ENCODE results near the gene CYB561D2. TPM values are rescaled to one million over a fixed set of nuclear protein-coding genes. Genes with fewer than 3 reads are reported as not detected.

CYB561D2 gene
- total RNA-seq, 1 experiment from 2014 or later: 31.4 TPM

DNA sequence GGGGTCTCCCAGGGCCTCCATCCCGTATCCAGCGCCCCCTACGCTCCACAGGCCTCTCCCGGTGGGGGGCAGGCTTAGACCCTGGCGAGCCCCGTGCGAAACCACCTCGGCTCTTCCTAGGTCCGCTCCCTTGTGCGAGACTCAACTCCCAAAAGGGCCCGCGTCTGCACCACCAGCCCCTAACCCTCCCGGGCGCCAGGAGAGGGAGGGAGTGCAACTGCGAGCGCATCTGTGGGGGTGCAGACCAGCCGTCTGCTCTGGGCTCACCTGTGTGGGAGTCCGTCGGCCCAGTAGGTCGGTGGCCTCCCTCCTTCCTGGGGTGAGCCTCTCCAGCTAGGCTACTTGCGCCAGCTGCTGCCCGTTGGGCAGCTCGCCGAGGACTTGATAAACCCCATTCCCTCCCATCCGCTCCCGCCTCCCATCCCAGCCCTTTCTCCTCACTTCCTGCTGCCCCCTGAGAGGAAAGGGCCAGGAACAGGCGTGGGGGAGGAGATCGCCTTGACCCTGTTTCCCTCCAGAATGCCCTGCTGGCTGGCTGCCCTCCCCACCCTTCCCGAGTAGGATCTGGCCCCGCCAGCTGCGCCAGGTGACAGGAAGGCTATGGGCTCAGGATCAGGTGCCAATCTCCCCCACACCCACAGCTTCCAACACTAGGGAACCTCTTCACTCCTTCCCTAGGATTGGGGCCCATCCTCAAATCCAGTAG, 28.1 kb upstream of the CYB561D2 start, which contains the start of gene HYAL2:
Gene HYAL2, minus strand, starts transcription at position 360 of the 706 bp plus-strand sequence. CDS start 2,256 bp downstream, outside the sequence.
- in situ Hi-C loops (cut with HindIII; ENCODE audit: low sequenced_read_pairs): no loop called here
- no peak for DNase-seq (ENCODE audit: low spot score)

DNA sequence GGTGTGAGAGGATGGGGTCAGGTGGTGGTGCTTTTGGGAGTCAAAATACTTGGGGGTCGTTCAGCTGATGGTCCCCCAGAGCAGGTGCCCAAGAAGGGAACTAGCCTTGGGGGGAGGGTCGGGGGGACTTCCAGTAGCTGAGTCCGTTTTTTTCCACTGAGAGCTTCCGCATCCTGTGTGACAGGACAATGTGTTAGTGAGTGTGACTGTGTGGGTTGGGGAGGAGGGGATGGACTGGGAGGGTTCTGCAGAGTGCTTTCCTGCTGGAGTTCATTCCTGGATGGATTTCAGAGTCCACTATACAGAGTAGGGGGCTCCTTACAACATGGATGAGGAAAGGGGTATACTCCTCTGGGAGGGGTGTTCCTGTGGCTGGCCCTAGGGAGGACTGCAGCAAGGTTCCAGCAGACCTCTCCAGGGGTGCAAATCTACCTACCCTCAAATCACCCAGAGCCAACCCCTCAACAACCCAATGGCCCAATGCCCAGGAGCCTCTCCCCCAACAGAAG, 27.5 kb upstream of the CYB561D2 start:
- no peak for DNase-seq (ENCODE audit: low spot score)
- in situ Hi-C loops (cut with HindIII; ENCODE audit: low sequenced_read_pairs): no loop called here

DNA sequence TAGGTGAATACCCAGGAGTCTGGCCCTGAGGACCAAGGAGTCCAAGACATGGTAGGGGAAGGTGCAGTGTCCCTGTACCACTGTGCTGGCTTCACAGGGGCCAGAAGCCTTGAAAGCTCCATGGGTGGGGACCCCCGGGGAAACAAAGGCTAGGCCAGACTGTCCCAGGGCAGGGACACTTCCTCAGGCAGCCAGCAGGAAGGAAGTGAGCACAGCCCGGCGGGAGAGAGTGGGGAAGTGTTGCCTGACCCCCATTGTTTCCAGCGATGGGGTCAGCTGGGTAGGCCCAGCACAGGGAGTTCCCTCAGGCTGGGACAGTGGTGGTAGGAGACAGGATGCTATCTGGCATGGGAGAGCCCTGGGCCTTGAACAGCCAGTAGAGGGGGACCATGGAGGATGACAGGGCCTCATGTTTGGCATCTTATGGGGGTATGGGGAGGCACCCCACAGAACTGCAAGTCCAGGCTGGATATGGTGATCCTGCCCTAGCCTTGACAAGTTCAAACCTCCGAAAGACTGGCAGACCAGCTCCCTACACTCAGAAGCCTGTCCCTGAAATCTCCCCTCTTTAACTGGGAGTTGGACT, 27.0 kb upstream of the CYB561D2 start:
- no peak for DNase-seq (ENCODE audit: low spot score)
- in situ Hi-C loops (cut with HindIII; ENCODE audit: low sequenced_read_pairs): no loop called here

DNA sequence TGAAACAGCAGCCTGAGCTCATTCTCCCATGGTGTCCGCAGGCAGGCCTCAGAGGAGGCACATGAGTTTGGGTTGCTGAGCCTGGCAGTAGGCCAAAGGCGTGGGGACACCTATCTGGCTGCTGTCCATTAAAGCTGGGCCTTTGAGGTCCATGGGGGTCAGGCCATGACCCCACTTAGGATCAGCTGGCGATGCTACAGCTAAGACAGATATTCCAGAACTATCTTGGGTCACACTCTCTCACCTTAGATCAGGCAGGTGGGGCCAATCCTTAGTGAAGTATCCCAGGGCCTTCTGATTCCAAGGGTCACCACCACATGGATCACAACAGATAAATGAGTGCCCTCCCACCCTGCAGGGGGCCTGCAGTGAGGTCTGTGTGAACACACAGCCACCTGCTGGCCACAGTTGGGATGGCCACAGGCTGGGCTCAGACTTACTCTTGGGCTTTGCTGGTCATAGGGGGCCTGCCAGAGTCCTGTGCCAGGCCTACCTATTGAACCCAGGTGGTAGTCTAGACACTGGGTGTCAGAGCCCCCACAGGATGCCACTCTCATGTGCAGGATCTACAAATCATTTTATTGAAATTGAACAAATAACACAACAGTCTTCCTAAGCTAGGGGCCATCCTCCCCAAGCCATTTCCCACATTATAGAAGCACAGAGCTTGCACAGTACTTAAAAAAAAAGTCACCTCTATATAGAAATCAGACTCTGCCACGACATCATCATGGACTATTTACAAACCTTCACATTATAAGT, 26.1 kb upstream of the CYB561D2 start:
- peak; percentile 74 for DNase-seq (ENCODE audit: low spot score)
- in situ Hi-C loops (cut with HindIII; ENCODE audit: low sequenced_read_pairs): loop anchor here (5.0 kb wide), 1 partner anchor 82 kb away; no protein-coding TSS in a partner anchor

DNA sequence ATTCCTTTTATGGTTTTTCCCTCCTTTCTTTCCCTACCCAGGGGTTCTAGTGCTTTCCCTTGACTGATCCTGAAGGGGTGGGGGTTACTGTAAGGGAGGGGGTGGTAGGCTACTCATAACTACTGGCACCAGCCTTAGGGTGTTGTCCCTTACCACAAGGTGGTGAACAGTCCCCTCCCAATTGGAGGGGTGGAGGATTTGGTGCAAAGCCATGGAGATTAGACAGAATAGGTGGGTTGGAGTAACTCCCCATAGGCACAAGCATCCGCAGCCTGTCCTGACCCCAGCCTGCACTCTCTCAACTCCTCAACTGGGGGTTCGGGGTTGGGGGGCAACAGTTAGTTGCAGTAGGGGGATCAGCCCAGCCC, 25.6 kb upstream of the CYB561D2 start:
- no peak for DNase-seq (ENCODE audit: low spot score)
- in situ Hi-C loops (cut with HindIII; ENCODE audit: low sequenced_read_pairs): loop anchor here (5.0 kb wide), 1 partner anchor 83 kb away; no protein-coding TSS in a partner anchor

DNA sequence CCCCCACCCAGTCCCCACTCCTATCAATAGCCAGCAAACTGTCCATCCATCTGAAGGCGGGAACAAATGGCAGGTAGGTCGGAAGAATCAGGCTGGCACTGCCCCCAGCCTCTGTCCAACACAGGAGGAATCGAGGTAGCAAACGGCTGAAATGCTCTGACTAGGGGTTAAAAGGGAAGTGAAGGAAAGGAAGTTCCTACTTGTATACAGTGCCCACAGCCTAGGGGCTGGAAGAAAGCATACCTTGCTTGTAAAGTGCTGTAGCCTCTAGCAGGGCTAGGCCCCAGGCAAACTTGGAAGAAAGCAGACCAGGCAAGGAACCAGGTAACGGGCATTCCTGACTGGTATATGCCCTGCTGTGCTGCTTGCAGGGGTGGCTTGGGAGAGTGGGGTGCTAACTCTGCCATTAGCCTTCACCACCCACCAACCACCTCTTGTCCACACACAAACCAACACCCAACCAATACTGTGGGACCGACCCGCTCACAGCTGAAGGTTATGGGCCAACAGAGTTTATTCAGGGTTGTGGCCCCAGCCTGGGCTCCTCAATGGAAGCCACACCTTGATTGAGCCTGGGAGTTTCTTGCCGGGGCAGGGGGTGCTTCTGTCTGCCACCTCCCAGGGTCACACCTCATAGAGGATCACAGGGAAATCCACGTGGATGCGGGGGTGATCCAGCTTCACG, 25.0 kb upstream of the CYB561D2 start:
- in situ Hi-C loops (cut with HindIII; ENCODE audit: low sequenced_read_pairs): loop anchor here (5.0 kb wide), 1 partner anchor 83 kb away; no protein-coding TSS in a partner anchor
- DNase-seq (ENCODE audit: low spot score): no peak

DNA sequence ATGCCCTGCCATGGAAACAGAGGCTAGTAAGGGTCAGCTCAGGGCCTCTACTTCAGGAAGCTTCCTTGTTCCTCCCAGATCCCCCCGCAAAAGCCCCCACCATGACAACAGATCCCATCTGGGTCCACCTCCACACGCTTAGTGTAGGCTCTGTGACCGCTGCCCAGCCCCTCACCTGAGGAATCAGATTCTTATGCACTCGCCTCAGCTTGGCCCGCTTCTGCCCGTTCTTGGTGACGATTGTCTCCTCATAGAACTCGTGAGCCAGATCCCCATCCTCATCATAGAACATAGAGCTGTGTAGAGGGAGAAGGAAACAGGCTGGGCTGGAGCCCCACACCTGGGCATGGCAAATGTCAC, 24.5 kb upstream of the CYB561D2 start:
- in situ Hi-C loops (cut with HindIII; ENCODE audit: low sequenced_read_pairs): loop anchor here (5.0 kb wide), 1 partner anchor 84 kb away; no protein-coding TSS in a partner anchor
- no peak for DNase-seq (ENCODE audit: low spot score)

DNA sequence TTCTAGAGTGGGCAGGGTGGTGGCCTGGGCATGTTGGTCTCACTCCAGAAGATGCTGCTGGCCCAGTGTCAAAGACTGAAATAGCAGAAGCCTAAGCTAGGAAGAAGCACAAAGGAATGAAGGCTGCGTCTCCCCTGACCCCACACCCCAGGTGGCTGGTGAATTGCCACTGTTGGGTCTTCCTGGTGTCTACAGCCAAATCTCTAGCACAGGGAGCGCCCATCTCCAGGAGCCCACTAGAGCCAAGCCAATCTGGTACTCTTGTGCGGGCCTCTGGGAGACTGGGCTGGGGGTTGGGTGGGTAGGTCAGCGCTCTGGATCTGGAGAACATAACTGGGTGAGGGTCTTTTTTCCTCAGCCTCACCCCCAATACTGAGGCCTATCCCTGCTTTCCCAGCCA, 23.5 kb upstream of the CYB561D2 start:
- in situ Hi-C loops (cut with HindIII; ENCODE audit: low sequenced_read_pairs): loop anchor here (5.0 kb wide), 1 partner anchor 85 kb away; no protein-coding TSS in a partner anchor
- DNase-seq (ENCODE audit: low spot score): no peak

DNA sequence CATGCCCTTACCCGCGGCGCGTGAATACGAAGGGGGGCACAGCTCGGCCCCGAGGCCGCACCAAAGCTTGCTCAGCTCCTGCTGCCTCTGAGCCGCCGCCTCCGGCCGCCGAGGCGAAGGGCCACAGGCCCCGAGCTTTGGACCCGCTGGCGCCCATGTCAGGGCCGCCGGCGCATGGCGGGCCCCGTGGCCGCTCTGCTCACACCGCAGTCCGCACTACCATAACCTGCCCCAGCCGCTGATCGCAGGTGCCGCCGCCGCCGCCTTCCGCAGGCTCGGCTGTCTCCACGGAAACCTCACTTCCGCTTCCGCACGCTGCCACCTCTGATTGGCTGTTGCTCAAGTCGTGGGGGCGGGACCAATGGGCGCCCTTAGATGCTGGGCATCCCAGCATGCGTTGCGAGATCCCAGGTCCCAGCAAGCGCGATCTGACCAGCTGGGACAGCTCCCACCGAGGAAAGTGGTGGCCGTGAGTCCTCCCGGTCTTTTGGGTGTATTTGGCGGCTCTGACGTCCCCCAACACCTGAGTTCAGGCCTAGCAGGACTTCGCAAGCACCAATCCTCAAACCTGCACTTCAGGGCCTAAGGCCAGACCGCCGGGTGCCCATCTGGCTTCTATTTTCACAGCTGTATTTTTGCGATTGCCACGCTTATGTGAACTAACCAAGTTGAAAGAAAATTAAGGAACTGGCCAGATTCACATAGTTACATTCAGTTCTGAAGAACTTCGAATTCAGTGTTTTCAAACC, 22.5 kb upstream of the CYB561D2 start, which contains the start of gene TUSC2:
Gene TUSC2, minus strand, starts transcription at position 281 of the 749 bp plus-strand sequence. Its CDS starts 124 bp downstream, at position 157.
- DNase-seq (ENCODE audit: low spot score): peak; percentile 98
- in situ Hi-C loops (cut with HindIII; ENCODE audit: low sequenced_read_pairs): loop anchor here (5.0 kb wide), 1 partner anchor 86 kb away; no protein-coding TSS in a partner anchor

DNA sequence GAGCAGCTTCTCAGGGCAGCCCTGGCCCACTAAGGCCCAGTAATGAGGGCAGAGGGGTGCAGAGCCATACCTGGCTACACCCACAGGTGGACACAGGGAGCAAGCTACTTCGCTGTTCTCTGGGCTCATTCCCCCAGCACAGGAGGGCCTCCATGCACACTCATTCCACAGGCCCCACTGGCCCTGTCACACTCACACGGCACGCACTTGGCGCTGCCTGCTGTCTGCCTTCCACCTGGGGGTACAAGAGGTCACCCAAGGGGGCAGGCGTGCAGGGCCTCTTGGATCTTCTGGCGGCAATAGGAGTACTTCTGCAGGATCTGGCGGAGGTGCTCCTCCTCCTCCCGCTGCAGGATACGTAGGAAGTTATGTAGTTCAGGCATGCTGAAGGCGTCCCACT, 20.3 kb upstream of the CYB561D2 start:
- in situ Hi-C loops (cut with HindIII; ENCODE audit: low sequenced_read_pairs): no loop called here
- no peak for DNase-seq (ENCODE audit: low spot score)

DNA sequence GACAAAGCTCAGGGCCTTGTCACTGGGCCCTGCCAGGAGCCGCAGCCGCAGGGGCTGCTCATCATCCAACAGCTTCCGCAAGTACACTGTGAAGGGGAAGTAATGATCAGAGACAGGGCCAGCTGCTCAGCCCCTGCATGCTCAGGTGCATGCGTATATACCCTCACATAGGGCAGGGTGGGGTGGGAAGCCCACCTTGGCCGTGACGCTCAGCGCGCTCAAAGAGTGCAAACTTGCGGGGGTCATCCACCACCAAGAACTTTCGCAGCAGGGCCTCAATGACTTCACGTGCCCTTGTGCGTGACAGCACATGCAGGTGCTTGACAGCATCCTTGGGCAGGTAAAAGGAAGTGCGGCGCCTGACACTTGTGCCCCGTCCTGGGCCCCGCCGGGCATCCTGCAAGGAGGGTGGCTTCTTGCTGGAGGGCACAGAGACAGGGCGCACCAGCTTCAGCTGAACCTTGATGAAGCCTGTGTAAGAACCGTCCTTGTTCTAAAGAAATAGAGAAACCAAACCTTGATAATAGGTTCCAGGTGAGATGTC, 19.2 kb upstream of the CYB561D2 start:
- in situ Hi-C loops (cut with HindIII; ENCODE audit: low sequenced_read_pairs): no loop called here
- no peak for DNase-seq (ENCODE audit: low spot score)

DNA sequence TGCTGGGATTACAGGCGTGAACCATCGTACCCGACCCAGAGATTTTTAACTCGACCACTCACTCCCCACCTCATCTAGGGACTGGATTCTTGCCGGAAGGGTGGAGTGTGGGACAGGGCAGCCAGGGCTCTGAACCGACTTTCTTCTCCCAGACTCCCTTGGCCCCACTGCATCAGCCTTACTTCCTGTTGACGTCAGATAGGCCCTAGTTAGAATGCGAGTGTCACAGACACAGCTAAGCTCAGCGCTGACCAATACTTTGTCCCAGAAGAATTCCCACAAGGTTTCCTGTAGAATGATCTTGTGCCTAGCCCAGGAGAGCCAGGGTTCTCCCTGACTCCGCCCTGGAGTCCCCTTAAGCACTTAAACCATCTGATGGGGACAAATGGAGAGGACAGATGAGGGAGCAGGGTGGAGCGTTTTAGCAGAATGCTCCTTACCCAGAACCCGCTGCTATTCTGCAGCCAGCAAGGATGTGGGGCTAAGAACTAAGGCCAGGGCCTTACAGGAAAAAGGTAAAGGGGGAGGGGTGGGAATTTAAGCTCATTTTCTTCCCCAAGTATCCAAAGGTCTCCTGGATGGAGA, 16.8 kb upstream of the CYB561D2 start:
- in situ Hi-C loops (cut with HindIII; ENCODE audit: low sequenced_read_pairs): no loop called here
- DNase-seq (ENCODE audit: low spot score): no peak

DNA sequence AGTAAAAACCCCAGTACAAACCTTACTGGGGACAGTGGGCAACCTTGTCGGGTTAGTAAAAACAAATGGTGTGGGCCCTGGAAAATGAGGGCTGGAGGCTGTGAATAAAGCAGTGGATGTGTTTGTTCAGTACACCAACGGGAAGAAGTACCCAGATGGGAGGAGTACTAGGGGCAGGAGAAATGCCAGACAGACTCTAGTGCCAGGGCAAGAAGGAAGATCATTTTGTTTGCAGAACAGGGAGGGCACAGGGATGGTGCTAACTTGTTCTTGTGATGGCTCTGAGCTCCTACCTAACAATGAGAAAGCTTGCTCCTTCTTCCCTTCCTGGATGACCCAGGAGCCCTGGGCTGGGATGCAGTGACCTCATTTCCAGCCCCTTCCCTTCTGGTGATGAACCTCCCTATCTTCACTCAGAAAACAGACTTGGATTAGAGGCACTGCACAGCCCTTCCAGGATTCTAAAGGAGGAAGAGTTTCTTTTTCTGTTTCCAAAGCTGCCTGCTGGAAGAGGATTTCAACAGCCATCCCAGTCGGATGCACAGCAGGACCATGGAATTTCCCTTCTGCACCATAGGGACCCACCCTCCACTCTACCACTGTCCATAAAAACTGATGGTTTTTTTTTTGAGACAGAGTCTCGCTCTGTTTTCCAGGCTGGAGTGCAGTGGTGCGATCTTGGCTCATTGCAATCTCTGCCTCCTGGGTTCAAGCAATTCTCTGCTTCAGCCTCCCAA, 16.2 kb upstream of the CYB561D2 start:
- in situ Hi-C loops (cut with HindIII; ENCODE audit: low sequenced_read_pairs): no loop called here

DNA sequence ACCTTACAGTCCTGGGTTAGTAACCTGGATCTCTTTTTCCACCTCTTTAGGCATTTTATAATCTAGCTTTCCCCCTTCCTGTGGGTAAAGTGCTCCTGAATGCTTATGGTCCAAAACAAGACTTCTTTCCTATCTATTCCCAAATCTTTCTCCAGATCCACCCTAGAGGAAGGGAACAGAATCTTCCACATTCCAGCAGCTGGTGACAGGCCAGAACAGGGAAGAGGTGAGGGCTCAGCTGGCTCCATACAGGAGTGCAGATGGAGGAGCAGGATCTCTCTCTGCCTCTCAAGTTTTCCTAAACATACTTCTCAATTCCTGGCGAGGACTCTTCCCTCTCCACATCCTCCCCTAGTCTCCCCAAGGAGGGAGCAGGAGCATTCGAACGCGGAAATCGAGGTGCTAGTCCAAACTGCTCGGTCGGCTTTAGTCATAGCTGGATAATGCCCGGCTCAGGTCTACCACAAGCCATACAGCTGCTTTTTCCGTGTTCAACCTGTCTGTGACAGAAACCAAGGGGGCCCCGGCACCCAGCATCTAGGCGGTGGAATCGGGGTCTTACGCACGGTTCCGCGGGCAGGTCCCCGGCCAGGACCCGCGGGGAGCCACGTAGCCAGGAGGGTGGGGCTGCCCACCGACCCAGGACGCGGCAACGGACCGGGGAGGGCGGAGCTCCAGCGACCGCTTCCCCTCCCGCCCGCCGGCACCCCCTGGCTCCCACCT, 14.0 kb upstream of the CYB561D2 start:
- DNase-seq (ENCODE audit: low spot score): no peak
- in situ Hi-C loops (cut with HindIII; ENCODE audit: low sequenced_read_pairs): no loop called here

More for the DNA sequence above, 16.2 kb upstream of the CYB561D2 start:
- DNase-seq (ENCODE audit: low spot score): no peak

DNA sequence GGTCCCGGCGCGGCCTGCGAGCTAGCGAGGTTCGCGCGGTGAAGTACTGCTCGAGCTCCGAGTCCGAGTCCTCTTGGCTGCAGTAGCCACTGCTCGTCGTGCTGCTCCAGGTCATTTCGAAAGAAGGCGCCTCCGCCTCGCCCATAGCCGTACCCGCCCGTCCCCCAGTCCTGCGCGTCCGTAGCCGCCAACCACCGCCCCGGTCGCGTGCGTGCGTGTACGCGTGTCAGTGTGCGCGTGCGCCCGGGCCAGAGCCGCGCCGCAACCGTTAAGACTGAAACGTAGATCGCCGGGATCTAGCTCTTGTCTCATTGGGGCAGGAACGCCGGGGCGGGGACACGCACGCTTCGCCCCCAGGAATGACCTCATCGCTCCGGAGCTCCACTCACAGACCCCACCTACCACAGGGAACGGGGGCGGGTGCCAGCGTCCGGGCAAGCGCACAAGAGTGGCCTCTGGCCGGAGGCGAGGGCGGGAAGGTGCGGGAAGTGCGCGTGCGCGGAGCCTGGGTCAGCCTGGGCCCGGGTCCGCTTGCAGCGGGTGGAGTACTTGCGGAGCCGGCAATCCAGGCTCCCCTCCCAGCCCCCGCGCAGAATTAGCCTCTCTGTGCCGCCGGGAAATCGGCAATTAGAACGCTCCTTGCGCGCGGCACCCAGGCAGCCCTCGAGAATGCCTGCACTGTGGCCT, 13.3 kb upstream of the CYB561D2 start:
- DNase-seq (ENCODE audit: low spot score): peak; percentile 99
- in situ Hi-C loops (cut with HindIII; ENCODE audit: low sequenced_read_pairs): no loop called here

DNA sequence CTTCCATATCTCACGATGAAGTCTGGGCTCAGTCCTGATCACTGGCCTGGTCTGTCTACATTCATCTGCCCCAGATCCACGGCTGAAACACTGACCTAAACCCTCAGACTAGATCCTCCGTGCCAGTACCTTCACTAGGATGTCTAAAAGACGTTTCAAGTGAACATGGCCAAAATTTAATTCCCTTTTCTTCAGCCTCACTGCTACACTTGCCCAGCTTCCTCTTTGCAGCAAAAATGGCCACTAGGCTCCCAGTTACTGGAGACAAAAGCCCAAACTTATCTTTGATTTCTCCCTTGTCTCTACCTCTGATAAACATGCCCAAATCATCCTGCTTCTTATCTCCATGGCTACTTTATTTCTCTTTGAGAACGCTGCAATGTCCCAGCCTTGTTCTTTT, 11.7 kb upstream of the CYB561D2 start:
- in situ Hi-C loops (cut with HindIII; ENCODE audit: low sequenced_read_pairs): no loop called here
- no peak for DNase-seq (ENCODE audit: low spot score)

Measured in G401 (cell line).